Prostate gland (tissue), 2 donors: ENCODE measurements around the gene IMMP2L.

Experiments
- POLR2A ChIP-seq: fragments of 450-650 bp; IDR thresholded peaks from one replicate; pipeline ENCODE4 v1.6.1; 2016; ENCODE audit warnings: antibody characterized with exemption, mild to moderate bottlenecking
- TF ChIP-seq, protein P1 (sequence below), 4 experiments: fragments of 200-600 bp in 2 of 4; fragments of 450-650 bp in 2 of 4; sonication (generic) in 2 of 4; IDR thresholded peaks; 1 replicate in 3 of 4; 2 replicates in 1 of 4; pipeline ENCODE4 v1.5.1; 2016 to 2019; ENCODE audit warnings: antibody characterized with exemption in 4 of 4, mild to moderate bottlenecking in 2 of 4, moderate library complexity in 2 of 4

DNA sequence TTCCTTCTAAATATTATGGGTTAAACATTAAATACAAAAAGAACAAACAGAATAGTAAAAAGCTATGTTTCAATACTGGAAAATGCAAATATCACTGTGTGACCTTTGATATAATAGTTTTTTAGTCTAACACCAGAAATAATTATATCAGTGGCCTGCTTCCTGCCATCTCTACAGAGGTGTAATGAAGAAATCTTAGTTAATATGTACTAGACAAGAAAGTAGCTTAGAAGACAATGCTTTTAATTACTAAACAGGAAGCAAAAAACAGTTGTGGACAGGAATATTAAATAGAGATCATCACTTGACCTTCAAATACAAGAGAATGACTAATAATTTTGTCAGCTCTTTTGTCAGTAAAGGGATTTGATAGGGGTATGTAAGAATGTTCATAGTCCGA, 518.7 kb downstream of the IMMP2L start:
- TF ChIP-seq, protein P1, sequence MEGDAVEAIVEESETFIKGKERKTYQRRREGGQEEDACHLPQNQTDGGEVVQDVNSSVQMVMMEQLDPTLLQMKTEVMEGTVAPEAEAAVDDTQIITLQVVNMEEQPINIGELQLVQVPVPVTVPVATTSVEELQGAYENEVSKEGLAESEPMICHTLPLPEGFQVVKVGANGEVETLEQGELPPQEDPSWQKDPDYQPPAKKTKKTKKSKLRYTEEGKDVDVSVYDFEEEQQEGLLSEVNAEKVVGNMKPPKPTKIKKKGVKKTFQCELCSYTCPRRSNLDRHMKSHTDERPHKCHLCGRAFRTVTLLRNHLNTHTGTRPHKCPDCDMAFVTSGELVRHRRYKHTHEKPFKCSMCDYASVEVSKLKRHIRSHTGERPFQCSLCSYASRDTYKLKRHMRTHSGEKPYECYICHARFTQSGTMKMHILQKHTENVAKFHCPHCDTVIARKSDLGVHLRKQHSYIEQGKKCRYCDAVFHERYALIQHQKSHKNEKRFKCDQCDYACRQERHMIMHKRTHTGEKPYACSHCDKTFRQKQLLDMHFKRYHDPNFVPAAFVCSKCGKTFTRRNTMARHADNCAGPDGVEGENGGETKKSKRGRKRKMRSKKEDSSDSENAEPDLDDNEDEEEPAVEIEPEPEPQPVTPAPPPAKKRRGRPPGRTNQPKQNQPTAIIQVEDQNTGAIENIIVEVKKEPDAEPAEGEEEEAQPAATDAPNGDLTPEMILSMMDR (IDR thresholded peaks at IDR 0.05) = no peak
- no peak for TF ChIP-seq POLR2A
